Iris pigment epithelial cell (primary cell): ENCODE data around the gene CHMP6.

ENCODE experiments used
- DNase-seq: peaks from one replicate; pipeline ENCODE4 v3.0.0-alpha.2; 2011; ENCODE audit warnings: low read depth

The CHMP6 gene

DNA sequence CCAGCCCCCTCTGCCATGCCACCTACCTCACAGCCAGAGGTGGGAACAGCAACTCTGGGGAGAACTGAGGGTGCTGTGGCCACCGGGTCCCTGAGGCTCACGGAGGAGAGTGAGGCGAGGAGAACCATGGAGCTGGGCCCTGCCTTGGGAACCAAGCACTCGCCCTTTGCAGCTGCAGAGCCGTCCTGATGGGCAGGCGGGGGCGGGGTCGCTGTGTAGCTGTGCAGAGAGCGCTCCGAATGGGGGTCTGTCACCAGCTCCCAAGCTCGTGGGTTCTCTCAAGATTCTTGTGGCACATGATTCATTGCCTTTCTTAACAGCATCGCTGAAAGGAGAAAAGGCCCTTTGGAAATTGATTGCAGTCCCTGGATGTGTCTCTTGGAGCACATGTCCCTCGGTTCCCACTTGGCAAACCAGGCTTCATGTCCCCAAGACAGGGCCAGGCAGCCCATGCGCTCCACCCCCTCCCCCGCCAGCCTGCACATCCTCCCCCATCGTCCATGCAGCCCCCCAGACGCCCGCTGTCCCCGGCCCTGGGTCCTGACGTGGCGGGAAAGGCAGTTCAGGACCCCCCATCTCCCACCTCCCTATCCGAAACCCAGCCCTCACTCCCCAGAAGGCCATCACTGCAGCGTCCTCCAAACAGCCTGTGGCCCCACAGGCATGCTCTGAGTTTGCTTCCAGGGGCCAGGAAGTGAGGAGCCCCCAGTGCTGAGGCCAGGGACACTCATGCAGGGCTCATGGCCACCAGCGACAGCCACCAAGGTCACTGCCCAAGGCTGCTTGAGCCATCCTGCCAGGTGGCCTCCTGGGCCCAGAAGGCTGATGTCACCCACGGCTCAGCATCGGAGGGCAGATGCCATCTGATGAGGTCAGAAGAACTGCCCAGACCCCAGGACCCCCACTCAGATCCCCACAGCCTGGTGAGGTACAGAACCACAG lies 20.6 kb upstream of the CHMP6 start:
- DNase-seq = no peak

DNA sequence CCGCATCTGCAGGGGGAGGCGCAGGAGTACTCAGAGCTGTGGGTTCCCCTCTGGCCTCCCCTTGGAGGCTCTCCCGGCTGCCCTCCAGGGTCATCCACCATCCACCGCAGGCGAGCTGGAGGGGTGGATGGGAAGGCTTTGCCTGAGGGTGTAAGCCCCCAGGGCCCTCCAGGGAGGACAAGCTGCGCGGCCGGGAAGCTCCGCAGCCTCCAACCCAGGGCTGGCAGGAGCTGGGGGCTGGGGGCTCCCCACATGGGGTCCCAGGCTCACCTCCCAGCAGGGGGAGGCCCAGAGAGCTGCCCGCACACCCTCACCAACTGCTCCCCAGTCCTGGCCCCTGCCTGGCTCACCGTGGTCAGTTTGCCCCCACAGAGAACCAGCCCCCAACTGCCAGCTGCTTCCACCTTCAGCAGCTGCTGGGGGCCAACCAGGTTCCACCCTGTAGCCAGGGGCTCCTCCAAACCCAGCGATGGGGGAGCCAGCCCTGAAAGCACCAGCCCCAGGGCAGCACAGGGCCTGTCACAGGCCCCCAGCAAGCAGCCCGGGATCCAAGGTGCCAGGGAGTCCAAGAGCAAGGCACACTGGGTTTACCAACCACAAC lies 19.8 kb upstream of the CHMP6 start:
- DNase-seq = no peak

DNA sequence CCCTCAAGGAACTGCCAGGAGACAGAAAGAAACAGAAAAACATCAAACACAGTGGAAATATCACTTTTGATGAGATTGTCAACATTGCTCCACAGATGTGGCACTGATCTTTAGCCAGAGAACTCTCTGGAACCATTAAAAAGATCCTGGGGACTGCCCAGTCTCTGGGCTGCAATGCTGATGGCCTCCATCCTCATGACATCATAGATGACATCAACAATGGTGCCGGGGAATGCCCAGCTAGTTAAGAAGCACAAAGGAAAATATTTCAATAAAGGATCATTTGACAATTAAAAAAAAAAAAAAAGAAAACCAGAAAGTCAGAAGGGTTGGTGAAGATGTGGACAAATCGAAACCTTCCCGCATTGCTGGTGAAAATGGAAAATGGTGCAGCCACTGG lies 14.9 kb upstream of the CHMP6 start:
- DNase-seq = no peak

DNA sequence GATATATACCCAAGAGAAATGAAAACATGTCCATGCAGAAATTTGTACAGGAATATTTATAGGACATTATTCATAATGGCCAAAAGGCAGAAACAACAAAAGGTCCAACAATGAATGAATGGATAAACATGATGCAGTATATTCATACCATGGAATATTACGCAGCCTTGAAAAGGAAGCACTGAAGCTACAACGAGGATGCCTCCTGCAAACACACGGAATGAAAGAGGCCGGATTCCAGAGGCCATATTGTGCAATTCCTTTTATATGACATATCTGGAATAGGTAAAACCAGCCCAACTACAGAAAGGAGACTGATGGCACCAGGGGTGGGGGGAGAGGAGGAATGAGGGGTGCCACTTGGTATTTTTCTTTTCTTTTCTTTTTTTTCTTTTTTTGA lies 14.5 kb upstream of the CHMP6 start:
- DNase-seq = no peak

DNA sequence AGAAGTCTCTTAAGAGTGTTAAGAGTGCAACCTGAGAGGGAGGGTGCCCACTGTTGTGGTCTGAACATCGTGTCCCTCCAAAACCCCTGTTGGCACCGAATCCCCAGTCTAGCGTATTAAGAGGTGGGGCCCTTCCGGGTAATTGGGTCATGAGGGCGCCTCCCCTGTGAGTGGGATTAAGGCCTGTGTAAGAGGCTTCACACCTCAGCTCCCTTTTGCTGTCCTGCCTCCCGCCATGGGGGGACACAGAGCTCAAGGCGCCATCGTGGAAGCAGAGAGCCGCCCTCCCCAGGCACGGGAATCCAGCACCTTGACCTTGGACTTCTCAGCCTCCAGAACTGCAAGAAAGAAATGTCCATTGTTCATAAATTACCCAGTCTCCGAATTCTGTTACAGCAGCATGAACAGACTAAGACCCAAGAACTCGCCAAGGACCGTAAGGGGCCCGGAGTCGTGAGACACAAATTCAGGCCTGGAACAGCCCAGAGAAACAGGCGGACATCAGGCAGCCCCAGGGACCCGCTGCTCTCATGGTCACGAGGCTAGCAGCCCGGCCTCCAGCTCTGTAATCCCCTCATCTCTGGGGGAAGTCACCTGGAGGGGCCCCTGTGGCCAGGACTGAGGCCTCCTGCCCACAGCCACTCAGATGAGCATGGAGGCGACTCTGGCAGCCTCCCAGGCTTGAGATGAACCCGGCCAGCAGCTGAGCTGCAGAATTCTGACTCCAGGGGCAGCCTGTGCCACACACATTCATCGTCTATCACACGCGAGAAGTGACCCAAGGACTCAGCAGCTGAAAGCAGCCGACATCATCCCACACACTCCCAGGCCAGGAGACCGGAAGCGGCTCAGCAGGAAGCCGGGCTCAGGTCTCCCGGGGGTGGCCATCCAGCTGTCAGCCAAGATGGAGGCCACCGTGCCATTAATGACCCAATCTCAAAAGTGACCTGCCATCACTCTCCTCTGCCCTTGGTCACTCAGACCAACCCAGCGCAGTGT lies 12.8 kb upstream of the CHMP6 start:
- no peak for DNase-seq

DNA sequence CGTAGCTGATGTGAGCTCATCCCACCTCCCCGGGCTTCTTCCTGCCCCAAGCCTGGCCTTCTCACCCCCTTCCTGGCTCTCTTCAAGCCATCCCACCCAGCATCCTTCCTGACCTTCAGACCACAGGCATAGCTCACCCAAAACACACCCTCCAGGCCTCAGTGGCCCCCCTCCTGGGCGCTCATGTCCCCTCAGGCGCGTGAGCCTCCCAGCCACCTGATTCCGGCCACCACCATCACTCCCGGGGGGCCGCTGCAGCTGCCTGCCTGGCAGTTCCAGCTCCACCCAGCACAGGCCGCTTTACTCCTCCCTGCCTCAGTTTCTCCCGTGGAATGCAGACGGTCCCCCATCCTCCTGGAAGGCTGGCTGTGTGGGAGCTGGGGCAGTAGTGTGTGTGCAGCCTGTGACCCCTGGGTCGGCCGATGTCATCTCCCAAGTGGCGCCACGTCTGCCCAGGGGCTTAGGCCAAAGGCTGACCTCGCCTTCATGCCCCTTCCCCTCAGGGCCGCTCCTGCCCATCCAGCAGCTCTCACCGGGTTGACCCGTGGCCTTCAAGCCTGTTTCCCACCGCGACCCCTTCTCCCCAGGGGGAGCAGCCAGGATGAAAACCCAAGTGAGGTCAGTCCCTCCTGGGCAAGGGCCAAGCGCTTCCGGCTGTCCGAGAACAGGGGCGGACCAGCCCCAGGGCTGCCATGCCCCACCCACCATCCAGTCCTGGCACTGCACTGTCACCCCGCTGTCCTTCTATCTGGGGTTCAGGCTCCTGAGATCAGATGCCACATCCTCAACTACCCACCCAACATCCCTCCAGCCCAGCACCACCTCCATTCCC lies 11.9 kb upstream of the CHMP6 start:
- DNase-seq = no peak

DNA sequence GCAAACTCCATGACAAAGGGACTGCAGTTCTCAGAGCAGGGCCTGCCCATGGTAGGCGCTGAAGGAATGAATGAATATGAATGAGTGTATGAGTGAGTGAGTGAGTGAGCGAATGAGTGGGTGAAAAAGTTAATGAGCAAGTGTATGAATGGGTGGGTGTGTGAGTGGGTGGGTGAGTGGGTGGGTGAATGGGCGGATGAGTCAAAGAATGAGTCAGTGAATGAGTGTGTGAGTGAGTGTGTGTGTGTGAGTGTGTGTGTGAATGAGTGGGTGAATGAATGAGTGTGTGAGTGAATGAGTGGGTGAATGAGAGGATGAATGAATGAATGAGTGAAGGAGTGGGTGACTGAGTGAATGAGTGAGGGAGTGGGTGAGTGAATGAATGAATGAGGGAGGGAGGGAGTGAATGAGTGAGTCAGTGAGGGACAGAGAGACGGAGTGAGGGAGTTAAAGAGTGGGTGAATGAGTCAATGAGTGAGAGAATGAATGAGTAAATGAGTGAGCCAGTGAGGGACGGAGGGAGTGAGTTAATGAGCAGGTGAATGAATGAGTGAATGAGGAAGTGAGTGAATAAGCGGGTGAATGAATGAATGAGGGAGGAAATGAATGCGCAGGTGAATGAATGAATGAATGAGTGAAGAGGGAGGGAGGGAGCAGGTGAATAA lies 11.1 kb upstream of the CHMP6 start:
- DNase-seq = peak; percentile 26

DNA sequence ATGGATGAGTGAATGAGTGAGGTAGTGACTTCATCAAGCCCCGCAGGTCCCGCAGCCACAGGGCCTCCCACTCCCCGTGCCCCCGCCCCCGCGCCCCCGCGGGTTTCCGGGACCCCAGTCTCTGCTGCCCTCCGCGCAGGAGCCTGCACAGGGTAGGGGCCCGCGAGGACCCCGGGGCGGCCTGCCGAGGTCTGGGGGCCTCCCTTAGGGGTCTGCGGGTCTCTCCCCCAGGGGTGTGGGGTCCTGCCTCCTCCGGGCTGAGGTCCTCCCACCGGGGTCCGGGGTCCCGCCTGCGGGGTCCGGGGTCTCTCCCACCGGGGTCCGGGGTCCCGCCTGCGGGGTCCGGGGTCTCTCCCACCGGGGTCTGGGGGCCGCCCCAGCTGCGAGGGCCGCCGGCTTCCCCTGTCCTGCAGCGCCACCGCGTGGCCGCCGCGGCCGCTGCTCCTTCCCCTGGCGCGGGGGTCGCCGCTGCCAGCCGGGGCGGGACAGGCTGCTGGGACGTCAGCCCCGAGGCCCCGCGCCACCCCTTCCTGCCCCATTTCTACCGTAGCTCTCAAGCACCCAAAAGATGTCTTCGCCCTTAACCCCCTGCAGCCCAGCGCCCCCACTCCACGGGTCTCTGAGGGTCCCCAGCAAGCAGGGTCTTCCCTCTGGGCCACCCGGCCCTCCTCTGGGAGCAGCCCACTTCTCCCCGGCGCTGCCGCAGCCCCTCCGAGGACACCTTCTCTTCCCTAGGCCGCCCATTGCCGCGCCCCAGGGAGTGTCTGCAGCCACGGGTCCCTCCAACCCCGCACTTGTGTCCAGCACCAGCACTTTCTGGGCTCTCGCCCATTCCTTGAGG lies 10.4 kb upstream of the CHMP6 start:
- DNase-seq = no peak

DNA sequence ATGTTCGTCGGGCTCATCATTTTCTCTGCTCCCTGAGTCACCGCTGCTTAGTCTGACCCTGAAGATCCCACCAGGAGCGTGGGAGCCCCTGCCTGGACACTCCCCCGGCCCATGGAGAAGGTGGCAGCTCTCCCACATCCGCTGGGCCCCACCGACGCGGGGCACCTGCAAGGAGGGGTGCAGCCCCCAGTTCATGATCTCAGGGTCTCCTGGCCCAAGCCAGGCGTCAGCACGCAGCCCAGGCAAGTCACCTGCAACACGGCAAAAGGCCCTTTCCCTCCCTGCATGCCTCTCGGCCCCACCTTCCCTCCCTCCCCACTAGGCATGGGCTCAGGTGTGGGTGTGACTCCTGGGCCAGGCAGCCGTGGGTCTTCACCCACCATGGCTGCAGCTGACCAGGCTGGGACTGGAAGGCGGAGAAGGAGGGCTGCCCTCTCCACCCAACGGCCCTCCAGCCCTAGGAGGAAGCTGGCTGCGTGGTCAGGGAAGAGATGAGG lies 9.7 kb upstream of the CHMP6 start:
- DNase-seq = no peak

DNA sequence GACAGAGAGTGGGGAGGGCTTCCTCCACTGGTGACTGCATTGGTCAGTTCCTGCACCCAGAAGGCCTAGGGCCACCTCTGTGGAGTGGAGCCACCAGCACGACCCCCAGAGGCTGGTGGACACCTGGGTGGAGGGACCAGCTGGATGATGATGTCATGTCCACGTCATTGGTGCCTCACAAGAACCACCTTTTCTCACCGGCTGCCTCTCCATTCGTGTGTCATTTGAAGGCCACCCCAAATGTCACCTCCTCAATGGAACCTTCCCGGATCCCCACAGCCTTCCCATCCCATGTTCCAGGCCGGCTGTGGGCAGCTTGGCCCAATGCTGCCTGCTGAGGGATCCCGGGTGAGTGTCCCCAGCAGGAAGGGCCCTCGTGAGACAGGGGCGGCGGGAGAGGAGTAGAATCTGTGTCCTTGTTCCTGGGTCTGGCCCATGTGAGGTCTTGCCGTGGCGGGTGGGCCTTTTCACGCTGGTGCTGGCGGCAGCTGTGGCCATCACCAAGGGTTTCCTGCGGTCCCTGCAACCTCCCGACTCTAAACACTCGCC lies 9.1 kb upstream of the CHMP6 start:
- DNase-seq = no peak

DNA sequence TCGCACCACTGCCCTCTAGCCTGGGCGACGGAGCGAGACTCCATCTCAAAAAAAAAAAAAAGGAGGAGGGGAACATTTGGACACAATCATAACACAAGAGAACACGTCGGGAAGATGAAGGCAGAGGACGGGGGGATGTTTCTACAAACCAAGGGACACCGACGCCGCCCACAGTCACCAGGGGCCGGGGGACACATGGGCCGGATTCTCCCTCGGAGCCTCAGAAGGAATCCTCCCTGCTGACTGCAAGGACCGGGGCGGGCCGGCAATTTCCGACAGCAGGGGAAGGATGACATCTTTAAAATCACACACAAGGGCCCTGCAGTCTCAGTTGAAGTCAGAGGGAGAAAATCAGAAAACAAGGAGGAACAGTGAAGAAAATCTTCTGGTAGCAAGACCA lies 8.1 kb upstream of the CHMP6 start:
- DNase-seq = no peak

DNA sequence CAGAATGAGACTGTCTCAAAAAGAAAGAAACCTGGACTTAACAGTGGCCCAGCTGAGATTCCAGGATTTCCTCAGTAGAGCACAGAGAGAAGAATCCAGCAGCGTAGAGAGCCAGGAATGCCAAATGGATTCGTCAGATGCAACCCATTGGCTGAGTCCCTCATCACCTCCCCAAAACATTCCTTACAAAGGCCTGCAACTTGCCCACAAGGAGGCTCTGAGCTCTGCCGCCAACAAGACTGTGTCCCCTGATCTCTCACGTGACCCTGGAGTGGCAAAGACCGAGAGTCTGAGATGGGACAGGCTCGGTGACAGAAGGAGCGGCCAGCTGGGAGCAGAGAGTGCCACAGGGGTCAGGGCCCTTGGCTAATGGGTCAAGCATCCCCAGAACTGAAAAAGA lies 6.9 kb upstream of the CHMP6 start:
- peak; percentile 87 for DNase-seq

DNA sequence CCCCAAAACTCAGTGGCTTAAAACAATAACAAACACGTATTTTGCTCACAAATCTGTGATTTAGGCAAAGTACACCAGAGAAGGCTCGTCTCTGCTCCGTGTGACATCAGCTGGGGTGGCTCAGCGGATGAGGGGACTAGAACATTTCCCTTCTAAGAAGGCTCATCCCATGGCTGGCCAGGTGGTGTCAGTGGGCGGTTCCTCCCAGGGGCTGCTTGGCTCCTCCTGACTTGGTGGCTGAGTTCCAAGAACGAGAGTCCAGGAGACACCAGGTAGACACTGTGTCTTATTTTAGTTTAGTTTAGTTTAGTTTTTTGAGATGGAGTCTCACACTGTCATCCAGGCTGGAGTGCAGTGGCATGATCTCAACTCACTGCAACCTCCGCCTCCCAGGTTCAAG lies 5.6 kb upstream of the CHMP6 start:
- no peak for DNase-seq

DNA sequence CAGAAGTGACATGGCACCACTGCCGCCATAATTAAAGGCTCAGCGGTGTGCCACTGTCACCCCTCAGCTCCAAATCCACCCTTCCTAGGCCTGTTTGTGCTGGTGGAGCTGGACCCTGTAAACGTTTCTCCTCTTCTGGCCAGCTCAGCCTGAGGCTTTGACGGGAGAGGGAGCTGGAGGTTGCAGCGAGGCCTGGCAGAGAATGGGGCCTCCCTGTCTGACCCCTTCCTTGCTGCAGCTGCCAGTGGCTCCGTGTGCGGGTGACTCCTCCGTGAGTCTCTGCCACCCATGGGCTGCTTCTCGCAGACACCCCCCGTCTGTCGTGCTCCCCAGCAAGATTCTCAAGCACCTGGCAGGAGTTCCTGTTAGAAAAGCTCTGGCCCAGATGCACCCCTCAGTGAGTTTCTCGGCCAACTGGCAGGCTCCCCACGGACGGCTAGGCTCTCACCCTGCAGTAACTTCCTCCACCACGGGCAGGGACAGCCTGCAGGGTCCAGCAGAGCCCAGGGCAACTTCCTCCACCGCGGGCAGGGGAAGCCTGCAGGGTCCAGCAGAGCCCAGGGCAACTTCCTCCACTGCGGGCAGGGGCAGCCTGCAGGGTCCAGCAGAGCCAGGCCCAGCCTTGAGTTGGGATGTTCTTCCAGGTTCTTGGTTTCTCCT lies 4.7 kb upstream of the CHMP6 start:
- DNase-seq = no peak

DNA sequence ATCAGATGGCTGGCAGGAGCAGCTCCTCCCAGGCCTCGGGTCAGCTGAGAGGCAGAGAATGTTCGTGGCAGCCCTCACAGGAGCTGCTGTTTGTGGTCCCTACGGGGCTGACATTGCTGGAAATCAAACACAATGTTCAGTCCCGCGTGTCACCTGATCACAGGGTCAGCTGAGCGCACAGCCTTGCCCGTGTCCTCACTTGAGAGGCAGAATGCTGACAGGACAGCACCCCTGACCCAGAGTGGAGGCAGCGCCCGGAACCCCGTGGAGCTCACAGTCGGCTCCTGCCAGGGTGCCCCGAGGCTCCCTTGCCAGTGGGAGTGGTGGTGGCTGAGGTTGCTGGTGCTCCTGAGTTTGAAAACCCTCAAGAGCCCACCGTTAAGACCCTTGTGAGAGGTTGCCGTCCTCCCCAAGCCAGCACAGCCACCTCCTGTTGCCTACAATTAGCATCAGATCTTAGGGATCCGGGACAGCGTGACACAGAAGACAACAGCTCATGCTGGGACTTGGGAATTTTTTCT lies 3.6 kb upstream of the CHMP6 start:
- DNase-seq = no peak

DNA sequence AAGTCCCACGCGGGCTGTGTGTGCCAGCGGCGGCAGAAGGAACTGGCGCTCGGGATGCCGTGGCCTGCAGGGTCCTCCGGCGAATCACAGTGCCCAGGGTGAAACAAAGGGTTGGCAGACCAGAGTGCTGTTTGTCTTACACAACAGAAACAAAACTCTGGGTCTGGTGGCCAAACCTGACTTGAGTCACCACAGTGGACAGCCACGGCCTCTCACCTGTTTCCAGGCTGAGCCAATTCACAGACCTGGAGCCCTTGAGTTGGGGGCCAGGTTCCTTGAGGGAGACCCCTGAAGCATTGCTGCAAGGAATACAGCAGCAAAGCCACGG lies 2.1 kb upstream of the CHMP6 start:
- DNase-seq = no peak

DNA sequence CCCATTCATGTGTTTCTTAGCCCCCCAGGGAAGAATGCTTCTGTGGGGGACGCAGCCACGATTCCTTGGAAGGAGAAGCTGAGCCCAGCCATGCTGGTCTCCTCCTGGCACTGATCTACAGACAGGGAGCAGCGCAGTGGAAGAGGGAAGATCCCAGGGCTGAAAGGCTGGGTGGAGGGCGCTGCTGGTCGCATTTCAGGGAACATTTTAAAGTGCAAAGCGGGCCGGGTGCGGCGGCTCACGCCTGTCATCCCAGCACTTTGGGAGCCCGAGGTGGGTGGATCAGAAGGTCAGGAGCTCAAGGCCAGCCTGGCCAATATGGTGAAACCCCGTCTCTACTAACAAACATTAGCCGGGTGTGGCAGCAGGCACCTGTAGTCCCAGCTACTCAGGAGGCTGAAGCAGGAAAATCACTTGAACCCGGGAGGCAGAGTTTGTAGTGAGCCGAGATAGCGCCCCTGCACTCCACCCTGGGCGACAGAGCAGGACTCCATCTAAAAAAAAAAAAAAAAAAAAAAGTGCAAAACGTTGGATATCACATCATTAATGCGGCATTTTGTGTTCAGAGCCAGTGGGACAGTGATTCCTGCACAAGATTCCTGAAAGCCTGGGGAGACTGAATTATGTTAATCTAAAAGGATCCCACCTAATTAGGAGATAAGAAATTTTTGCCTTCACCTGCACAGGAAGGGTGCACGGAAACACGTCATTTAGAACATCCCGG lies 558 bp upstream of the CHMP6 start:
- no peak for DNase-seq
